Activated CD4-positive, CD25-positive, alpha-beta regulatory T cell treated with anti-CD3 and anti-CD28 coated beads, Interleukin-2, amount 50 U/mL, for 24 hours (primary cell): ENCODE data around the gene RPS27.

Source experiments
- ATAC-seq, 2 donors: fragments of 150-1000 bp; cut with Tn5 transposase; one replicate each; pipeline ENCODE4 v1.10.0; 2021; ENCODE audit warnings: mild to moderate bottlenecking in 1 of 2, moderate library complexity in 1 of 2

RPS27 gene

GRCh38 chr1:153990468-153991150, at the start of gene RPS27:
RPS27 (plus strand) TSS chr1:153990762; CDS start chr1:153990797, 35 bp downstream.
- peak; percentile 90 to 92 for ATAC-seq

- ATAC-seq: no peak
Observed at GRCh38 chr1:153941826-153942725, 48.5 kb upstream of the RPS27 start.

DNA sequence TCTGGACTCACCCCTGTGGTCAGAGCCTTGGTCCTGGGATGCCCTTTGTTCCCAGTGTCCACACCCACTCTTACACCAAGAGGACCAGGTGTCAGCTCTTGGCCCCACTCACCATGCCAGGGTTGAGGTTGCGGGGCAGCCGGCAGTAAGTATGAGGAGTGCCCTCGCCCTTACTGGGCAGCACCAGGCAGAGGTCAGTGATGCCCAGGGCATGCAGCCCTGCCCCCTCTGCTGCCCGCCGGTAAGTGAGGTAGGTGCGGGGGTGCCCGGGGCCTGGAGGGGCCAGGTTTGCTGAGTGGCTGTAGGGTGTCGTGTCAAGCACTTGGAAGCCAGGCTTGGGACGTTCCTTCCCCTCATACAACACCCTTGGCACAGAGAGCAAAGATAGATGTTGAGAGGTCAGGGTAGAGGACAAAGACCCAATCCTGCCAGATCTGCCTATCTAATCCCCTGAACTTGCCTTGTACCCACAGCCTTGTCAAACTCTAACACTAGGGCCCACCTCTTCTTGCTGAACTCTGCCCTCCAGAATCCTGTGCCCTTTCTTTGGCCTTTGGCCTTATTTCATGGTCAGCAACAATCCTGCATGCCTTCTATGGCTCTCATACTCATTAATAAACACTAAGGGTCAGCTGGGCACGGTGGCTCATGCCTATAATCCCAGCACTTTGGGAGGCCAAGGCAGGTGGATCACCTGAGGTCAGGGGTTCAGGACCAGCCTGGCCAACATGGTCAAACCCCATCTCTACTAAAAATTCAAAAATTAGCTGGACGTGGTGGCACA, 47.6 kb upstream of the RPS27 start:
- ATAC-seq: no peak

- no peak for ATAC-seq
Observed at GRCh38 chr1:153944005-153944826, 46.3 kb upstream of the RPS27 start.

- ATAC-seq: no peak
Observed at GRCh38 chr1:153944827-153945117, 45.8 kb upstream of the RPS27 start.

DNA sequence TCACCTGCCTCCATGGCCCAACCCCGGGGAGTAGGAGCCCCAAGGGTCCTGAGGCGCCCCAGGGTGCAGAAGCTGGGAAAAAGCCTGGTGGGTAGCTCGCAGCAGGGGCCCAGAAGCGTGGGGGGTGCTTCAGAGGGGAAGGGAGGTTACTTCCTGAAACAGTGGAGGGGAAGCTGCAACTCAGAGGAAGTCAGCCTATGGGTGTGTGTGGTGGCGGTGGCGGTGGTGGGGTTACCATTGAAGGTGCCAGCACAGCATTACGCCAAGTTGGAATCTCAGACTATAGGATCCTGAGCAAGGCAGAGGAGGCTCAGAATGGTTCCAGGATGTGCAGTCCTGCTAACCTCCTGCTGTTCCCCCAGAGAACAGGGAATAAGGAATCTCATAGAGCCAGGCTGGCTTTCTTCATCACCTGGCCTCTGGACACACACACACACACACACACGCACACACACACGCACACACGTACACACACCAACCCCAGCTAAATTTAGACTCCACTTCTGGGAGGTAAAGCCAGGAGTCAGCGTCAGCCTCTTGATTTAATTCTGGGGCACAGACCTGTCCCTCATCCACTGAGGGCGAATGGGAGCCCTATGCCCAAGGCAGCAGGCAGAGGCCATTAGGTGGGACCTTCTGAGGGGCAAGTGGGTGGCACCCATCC, 45.3 kb upstream of the RPS27 start:
- peak; percentile 58 to 67 for ATAC-seq

DNA sequence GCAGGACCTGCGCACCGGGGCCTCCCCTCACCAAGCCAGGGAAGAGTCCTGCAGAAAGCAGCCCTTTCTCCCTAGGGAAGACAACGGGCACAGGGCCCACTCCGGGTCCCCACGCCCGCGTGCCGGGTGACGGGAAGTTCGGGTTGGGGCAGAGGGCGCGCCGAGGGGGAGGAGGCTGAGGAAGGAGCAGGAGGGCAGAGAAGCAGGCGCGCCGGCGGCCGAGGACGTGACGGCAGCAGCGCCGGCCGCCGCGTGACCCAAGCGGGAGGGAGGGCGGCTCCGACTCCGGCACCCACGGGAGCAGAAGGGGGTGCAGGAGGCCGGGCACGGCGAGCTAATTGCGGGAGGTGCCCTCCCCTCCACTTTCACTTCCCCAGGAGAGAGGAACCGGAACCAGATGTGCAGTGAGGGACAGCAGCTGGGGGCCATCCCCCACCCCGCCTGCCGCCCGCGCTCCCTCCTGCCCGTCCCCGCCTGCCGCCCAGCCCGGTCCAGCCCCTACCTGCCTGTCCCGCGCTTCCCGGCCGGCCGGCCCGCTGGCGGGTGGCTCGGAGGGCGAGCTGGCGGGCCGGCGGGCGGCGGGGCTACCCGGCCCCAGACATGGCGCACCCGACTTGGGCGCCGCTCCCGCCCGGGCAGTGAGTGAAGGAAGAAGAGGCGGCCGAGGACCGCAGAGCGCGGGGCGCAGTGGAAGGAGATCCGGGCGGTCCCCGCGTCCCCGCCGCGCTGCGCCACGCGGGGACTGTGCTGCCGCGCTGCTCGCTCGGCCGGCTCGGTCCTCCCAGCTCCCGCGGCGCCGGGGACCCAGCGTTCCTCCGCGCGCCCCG, 44.6 kb upstream of the RPS27 start:
- peak; percentile 60 to 62 for ATAC-seq

DNA sequence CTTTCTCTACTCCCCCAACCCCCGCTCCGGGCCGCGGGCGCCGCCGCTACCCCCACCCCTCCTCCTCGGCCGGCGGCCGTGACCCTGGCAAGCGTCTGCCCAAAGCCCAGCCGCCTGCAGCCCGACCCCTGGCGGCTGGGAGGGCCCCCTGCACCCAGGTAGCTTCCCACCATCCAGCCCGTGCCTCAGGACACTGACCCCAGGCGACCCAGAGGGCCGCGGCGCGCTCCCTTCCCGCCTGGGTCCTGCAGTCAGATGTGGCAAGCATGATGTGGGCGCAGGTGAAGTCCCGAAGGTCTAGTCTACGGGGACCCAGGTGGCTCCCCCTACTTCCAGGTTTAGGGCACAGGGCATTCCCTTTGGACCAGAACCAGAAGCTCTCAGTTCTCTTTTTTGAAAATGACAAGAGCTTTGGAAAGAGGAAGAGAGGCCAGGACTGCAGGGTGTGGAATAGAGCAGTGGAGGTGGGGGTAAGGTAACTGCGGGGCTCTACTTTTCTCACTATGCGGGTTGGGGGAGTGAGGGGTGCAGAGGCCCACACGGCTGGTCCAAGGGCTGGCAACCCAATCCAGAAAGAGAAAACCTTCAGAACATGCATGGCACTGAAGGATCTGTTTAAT, 43.8 kb upstream of the RPS27 start, which contains the start of gene DENND4B:
DENND4B (minus strand) TSS at position 97 of the 620 bp plus-strand sequence. CDS start 2,344 bp downstream, outside the sequence.
- ATAC-seq: peak; percentile 74

GRCh38 chr1:153951183-153951582, 39.4 kb upstream of the RPS27 start:
- ATAC-seq: no peak

GRCh38 chr1:153951801-153952200, 38.8 kb upstream of the RPS27 start:
- no peak for ATAC-seq

DNA sequence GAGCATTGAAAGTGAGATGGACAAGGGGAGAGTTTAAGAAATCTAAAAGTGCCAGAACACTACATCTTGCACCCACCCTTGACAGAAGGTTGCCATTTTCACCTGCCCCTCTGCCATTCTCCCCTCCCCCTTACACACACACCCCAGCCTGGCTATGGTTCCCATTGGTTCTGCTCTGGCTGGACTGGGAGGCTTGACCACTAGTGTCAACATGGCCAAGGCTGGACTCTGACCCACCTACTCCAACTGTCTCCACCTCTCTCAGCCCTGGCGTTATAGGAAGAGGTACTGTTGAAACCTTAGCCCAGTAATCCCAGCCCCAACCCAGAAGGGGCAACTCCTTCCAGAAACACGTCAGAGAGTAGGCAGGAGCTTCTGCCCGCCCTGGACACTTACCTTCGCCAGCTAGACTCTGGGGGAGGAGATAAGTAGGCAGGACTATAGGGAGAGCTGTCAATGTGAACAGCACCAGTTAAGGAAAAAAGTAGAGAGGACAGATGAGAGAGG, 36.6 kb upstream of the RPS27 start:
- no peak for ATAC-seq

DNA sequence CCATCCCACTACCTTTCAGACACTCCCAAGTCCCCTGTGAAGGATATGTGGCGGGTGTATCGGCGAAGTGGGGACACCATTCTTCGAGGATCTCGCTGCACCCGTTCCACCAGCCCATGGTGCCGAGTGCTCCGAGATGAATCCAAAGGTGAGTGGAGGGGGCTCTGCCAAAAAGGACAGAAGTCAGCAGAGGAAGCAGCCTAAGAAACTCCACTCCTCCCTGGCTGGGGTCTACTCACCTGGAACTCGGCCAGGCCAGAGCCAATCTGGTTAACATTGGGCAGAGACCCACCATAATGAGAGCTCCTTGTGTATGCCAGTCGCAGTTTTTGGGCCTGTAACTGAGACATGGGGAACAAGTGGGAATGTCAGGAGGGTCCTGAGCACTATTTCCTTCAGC, 35.7 kb upstream of the RPS27 start:
- no peak for ATAC-seq

DNA sequence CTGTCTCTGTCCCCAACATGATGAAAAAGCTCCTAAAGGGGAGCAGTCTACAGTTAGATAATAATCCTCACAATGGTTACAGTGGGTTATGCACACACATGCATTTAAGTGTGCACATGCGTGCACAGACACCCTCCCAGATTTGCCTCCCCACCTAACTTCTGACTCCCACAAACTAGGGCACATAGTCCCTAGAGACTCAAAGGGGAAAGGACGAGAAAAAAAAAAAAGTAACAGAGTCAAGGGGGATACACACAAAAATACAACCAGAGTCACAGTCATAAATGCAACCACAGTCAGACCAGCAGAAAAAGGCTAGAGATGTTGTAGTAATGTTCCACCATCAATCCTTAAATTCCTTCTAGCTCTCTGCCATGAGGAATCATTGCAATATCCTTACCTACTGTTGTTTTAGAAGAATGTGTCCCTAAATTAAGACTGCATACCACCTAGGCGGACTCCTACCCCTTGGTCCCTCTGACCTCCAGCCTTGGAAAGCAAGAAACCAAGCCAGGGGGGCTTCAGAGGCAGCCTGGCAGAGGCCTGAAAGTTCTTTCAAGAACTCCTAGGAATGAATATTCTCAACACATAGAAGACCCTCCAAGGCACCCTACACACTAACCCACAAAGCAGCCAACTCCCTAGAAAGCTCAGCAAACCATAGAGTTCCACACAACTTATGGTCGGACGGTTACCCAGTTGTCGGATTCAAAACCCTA, 33.4 kb upstream of the RPS27 start:
- no peak for ATAC-seq

DNA sequence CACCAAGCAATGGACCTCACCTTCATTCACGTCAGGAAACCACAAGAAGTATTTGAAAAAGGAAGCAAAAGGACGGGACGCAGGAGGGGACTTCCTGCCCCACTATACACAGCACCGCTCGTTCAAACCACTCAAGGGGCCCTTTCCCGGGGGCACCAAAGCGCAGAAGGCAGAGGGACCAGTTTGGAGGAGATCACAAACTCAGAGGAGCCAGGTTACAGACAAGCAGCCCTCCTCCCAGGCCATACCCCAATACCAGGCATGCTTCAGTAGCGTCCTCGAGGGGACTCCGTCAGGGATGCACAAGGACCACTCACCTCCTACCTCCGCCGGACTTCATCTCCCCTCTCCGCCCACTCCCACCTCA, 32.8 kb upstream of the RPS27 start:
- peak; percentile 3 to 13 for ATAC-seq

GRCh38 chr1:153958111-153958960, 32.2 kb upstream of the RPS27 start, which contains the start of gene CRTC2:
CRTC2 (minus strand) TSS chr1:153958612; CDS start chr1:153958497, 115 bp downstream.
- ATAC-seq: peak; percentile 93

DNA sequence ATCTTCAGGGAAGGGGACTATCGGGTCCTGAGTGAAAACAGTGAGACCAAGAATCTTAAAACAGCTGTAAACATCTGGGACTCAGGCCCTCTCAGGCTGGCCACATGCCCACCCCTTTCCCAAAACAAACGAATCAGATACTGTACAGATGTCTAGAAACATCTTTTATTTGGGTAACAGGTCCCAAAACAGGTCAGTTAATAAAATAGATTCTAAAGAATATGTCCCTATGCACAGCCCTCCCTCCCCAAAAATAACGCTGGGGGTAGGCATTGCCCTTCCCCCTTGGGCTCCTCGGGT, 31.7 kb upstream of the RPS27 start:
- no peak for ATAC-seq

- ATAC-seq: no peak
Observed at GRCh38 chr1:153959454-153959853, 31.1 kb upstream of the RPS27 start.

DNA sequence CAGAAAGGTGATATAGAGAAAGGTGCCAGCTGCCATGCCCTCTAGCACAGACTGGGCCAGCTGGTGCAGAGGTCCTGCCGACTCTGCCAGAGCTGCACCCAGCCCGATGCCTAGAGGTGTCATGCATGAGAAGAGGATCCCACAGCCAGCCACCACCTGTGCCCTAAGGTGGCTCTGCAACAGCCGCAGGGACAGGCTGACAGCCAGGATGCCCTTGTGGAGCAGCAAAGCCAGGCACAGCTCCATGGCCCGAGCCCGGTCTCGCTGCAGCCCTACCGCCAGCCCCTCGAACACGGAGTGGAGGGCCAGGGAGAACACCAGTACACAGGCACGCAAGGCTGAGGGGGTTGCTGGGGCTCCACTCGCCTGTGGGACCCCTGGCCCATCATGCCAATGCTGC, 30.4 kb upstream of the RPS27 start:
- ATAC-seq: no peak

DNA sequence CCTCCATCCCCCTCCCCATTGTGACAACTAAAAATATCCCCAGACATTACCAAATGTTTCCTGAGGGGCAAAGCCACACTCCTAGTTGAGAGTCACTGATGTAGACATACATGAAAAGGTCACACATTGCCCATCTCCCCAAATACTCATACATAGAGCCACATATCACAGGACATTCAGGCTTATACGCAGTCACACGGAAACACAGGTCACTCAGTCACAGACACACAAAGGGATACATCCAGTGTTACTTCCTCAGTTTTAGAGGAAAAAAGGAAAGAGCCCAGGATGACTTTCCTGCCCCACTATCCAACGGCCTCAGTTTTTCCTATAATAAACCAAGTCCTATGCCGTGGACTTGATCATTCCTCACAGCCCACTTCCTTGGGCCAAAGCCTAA, 29.1 kb upstream of the RPS27 start:
- ATAC-seq: no peak
